NK-92 (cell line): Measurements from ENCODE around the gene EPHA2.

Experiments used
- DNase-seq: peaks from one replicate; lab custom pipeline; 2025; ENCODE audit not compliant: unreplicated experiment; lab: John Stamatoyannopoulos, UW

The EPHA2 gene

DNA sequence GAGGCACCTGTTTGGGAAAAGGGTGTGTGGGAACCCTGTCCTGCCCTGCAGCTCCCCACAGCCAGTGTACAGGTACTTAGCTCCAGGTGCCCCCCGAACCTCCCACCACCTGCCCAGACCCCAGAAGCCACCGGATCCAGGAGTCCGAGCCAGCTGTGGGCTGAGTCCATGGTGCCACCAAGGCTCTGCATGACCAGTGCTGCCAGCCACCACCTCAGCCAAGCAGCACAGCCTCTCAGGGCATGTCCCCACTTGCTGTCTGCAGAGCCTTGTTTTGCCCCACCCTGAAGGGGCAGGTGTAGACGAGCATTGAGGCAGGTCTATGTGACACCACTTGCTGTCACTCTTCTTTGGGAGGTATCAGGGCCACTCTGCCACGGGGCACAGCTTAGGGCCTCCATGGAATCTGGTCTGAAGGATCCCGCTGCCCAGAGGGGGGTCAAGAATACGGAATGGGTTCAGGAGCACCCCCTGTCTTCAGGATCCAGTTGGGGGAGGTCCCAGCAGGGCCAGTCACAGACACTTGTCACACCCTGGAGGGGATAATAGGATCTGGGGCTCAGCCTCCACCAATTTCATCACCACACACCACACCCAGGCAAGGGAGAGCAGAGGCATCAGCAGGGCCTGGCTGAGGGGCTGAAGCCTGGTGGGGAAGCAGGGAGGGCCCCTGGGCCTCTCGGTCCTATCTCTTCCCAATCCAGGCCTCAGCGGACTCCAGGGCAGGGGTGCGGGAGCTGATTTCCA lies 28.9 kb upstream of the EPHA2 start:
- DNase-seq, result no peak

GRCh38 chr1:16183765-16184556 lies 28.1 kb upstream of the EPHA2 start:
- no peak for DNase-seq

DNA sequence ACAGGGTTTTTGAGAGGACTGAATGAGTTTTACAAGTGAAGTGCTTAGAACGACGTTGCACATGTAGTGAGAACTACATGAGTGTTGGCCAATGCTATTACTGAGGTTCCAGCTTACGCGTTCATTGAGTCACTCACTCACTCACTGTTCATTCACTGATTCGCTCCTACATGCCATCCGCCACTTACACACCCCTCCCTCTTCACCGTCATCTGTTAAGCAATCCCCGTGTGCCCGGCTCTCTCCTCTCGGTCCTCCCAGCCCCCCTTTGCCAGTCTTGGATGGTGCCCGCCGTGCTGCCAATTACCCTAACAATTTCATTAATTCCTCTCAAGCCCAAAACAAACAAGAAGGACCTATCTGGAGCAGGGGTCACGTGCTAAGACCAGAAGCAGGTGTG lies 27.3 kb upstream of the EPHA2 start:
- no peak for DNase-seq

DNA sequence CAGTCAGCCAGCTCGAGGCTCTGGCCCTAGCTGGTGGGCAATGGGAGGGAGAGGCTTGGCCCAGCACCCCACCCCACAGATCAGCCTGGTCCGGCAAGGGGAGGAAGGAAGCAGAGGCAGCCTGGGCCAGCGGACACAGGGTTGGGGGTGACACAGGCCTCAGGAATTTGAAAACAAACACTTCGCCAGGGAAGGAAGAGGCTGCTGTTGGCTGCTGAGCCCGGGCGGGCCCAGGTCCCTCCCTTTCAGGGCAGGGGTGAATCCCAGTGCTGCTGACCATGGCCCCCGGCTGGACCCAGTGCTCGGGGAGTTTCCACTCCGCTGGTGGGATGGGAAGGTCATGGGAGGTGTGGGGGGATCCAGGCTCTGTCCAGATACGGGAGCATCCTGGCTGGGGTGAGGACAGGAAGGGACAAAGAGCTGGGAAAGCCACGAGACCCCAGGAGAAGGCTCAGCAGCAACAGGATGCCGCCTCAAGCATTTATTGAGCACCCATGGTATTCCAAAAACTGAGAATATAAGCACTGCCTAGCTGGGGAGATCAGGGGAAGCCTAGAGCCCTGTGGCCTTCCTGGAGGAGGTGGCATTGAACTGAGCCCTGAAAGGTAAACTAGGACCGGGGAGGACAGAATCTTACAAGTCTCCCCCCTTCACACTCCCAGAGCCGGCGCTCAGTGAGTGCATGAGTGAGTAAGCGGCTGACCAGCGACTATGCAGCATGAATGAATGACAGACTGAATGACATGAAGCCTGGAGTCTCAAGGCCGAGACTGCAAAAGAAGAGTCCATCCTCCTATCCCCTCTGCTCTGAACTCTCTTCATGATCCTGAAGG lies 26.2 kb upstream of the EPHA2 start:
- no peak for DNase-seq

GRCh38 chr1:16180291-16180824 lies 24.5 kb upstream of the EPHA2 start:
- DNase-seq, result no peak

- no peak for DNase-seq
These were observed 23.0 kb upstream of the EPHA2 start for GRCh38 chr1:16178596-16179497.

DNA sequence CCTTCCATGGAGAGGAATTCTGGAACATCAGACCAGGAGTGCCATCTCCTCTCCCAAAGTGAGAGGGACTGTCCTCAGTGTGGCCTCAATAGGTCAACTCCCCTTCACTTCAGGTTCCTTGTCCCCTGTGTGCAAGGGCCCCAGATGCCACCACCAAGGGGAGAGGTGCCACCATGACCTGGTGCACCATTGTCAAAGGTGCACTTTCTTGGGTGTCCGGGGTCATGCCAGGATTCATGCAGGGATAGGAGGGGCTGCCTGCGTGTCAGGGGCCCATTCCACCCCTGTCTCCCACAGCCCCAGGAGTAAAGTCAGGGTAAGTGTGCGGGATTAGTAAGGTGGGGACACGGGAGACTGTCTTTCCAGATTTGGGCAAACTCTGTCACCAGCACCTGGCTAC lies 21.4 kb upstream of the EPHA2 start:
- no peak for DNase-seq

GRCh38 chr1:16176653-16177052 lies 20.8 kb upstream of the EPHA2 start:
- DNase-seq, result no peak

GRCh38 chr1:16175610-16176553 lies 20.0 kb upstream of the EPHA2 start:
- DNase-seq, result no peak

DNA sequence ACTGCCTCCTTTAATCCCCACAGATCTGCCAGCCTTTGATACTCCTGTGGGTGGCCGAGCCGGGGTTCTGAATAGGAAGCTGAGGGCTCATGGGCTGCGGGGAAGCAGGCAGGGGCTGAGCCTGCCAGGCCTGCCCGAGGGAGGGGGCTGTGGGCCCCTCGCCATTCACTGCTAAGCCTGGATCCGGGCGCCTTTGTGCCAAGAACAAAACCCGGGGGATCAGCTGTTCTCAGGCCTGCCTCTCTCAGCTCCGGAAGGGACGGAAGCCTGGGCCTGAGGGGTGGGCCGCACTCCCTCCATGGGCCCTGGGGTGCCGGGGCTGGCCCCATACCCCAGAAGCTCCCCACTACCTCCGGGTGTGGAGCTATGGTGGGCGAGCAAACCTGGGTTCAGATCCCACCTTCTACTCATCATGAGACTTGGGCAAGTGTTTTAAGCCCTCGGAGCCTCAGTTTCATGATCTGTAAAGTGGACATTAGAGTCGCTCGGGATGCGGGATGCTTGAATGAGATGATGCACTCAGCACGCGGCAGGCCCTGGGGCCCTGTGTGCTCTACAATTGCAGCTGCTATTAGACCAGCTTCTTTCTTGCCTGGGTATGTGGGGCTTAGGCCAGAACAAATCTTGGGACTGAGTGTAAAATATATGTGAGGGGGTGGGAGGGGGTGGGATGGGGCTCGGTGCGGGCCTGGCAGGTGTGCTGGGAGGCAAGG lies 19.2 kb upstream of the EPHA2 start:
- no peak for DNase-seq

DNA sequence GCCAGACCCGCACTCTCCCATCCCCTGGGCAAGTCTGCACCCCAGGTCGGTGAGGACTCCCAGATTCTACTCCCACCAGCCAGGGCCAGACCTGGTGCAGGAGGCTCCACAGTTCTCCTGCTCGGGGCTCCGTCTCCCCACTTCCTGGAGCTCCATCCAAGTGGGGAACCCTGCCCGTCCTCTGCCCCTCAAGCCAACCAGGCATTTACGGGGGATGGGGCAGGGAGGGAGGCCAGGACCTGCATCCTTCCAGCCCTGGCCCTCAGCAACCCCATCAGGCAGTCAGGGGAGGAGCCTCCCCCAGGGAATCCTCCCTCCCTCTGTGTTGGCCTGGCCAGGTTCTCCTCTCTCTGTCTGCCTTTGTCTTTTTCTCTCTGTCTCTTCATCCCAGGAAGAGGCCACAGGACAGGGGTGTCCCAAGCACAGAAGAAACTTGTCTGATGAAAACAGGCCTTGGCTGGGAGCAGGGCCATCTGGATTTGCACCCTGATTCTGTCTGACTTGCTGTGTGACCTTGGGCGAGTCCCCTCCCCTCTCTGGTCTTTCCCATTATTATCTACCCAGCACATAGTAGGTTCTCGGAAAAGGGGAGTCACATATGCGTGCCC lies 18.5 kb upstream of the EPHA2 start:
- no peak for DNase-seq

- no peak for DNase-seq
These were observed 17.8 kb upstream of the EPHA2 start for GRCh38 chr1:16173447-16174260.

- no peak for DNase-seq
These were observed 17.1 kb upstream of the EPHA2 start for GRCh38 chr1:16172964-16173446.

- DNase-seq, result no peak
These were observed 16.5 kb upstream of the EPHA2 start for GRCh38 chr1:16172218-16172830.

DNA sequence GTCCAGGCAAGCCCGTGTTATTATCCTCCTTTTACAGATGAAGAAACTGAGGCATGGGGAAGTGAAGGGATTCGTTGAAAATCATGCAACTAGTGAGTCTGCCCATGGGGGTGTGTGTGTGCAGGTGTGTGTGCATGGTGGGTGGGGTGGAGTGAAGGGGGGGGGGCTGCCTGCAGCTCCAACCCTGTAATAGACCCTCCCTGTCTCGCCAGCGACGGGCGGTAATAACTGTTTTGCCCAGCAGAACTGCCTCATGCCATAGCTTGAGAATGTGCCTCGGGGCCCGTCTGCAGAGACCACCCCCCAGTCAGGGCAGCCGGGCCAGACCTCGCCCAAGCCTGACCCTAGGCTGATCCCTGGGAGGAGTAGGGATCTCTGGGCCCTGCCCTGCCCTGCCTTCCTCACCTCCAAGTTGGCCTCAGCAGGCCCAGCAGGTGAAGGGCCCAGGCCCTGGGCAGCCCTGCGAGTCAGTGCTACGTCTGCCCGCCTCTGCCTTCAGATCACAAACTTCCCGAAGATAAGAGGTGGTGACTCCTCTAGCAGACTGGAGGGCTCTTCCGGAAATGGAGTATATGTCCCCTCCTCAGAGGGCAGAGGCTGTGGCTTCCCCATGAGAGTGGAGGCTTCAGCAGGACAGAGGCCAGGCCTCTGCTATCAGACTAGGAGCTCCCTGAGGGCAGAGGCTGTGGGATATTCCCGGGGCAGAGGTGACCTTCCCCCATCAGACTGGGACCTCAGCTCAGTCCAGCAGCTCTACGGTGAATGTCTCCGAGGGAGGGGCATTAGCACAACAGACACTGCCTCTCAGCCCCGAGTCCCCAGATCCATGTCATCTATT lies 15.7 kb upstream of the EPHA2 start:
- no peak for DNase-seq

DNA sequence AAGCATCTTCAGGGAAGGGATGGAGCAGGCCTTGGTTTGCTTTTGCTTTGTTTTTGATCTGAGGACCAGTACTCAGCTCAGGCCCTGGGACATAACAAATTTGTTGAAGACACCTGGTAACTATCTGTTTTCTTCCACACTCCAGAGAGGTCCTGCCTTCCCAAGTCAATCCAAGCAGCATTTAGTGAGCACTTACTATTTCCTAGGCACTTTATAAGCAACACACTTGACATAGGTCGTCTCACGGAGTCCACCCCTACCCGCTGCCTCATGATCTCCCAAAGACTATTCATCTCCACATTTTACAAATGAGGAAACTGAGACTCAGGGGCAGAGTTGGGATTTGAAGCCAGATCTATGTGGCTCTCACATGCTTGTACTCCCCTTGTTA lies 14.4 kb upstream of the EPHA2 start:
- DNase-seq, result no peak
